ENCODE data around the gene HIPK4.
A peak's percentile ranks its signal among the peaks of the same experiment; 100 is the strongest.

Gene HIPK4

DNA sequence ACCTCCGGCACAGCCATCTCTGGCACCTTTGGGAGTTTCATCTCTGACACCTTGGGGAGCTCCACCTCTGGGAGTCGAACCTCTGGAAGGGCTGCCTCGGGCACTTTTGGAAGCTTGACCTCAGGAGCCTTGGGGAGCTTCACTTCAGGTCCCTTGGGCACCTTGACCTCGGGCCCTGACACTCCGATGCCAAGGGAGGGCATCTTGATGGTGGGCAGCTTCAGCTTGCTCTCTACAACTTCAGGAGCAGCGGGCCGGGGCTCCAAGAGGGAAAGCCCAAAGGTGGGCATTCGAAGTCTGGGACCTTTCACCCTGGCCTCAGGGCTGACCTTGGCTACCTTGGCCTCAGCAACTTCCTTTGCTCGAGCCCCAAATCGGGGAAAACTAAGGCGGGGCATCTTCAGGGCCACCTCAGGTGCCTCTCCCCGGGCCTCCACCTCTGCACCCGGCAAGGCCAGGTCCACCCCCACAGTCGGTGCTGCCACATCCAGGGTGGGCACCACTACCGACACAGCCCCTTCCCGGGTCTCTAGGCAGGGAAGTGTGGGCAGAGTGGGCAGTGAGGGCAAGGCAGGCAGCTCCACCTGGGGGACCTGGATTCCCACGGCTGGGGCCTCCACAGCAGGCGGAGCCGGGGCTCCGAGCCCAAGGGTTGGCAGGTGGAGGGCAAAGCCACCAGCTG lies 7.0 kb upstream of the HIPK4 start:
- H3K27ac ChIP-seq, result no peak overlapping the region
- no peak overlapping the region for H3K4me3 ChIP-seq

DNA sequence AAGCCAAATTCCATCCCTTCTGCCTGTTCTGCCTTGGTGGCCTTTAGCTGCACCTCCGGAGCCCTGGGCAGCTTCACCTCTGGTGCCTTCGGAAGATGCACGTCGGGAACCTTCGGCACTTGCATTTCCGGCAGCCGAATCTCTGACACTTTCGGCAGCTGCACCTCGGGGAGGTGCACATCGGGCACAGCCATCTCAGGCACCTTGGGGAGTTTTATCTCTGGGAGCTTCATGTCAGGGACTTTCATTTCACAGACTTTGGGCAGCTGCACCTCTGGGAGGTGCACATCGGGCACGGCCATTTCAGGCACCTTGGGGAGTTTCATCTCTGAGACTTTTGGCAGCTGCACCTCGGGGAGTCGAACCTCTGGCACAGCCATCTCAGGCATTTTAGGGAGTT lies 6.0 kb upstream of the HIPK4 start:
- Histone ChIP-seq H3K4me3 (no peak overlapping the region), H3K27ac (no peak overlapping the region)

DNA sequence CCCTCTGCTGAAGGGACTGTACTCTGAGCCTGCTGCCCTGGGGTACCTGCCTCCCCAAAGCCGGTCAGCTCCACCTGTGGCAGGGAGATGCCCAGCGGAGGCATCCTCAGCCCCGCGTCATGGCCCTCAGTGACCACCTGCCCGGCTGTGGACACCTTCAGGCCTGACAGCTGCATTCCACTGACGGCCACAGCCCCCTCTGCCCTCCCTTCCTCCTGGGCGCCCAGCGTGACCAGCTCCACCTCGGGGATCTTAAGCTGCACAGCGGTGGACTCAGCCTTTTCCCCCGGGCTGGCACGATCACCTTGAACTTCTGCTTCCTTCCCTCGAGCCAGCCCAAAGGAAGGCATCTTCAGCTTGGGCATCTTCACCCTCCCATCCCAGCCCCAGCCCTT lies 4.8 kb upstream of the HIPK4 start:
- H3K4me3 ChIP-seq, result no peak overlapping the region
- no peak overlapping the region for H3K27ac ChIP-seq

GRCh38 chr19:40393894-40394815 lies 4.2 kb upstream of the HIPK4 start:
- H3K27ac ChIP-seq, result no peak overlapping the region
- H3K4me3 ChIP-seq, result no peak overlapping the region

- H3K27ac ChIP-seq, result peak overlapping the region in 3 of 21 experiments; percentile 17 to 30 (median 21)
- H3K4me3 ChIP-seq, result no peak overlapping the region
Observed at GRCh38 chr19:40392894-40393517, 3.0 kb upstream of the HIPK4 start.

DNA sequence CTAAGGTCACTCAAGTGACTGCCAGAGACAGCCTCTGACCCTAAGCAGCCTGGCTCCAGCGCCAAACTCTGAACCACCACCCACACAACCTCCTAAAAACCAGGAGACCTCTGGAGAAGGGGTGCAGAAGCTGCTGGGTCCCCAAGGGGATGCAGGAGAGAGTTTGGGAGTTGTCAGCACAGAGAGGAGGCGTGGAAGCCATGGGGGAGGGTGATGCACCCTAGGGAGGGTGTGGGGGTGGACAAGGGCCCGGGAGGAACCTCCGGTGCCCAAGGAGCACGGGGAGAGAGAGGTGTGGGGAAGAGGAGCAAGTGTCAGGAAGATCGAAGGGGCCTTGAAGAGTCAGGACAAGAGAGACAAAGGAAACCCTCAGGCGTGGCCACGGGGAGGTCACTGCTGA lies 2.1 kb upstream of the HIPK4 start:
- Histone ChIP-seq H3K4me3 (no peak overlapping the region), H3K27ac (peak overlapping the region in 1 of 21 experiments; percentile 21)

DNA sequence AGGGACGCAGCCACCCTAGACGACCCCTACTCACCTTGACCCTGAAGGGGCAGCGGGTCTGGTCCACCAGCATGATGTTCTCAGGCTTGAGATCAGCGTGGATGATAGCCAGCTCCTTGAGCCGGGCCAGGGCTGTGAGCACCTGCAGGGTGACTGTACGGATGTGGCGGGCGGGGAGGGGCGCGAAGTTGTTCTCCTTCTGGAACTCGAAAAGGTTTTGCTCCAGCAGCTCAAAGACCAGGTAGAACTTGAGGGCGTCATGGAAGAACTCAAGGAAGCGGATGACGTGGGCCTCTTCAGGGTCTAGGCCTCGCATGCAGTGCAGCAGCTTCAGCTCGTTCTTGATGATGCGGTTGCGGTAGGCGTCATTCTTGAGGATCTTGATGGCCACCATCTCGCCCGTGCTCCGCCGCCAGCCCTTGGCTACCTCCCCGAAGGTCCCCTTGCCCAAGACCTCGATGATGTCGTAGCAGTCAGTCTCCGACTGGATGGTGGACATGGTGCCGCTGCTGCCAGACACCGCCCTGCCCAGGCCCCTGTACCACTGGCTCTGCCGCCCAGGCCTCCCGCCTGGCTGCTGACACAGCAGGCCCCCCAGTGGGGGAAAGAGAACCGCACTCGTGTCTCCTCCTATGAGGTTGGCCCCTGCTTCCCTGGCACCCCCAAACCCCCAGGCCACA lies 437 bp downstream of the HIPK4 start:
- no peak overlapping the region for H3K27ac ChIP-seq
- H3K4me3 ChIP-seq, result no peak overlapping the region

- no peak overlapping the region for H3K4me3 ChIP-seq
- H3K27ac ChIP-seq, result no peak overlapping the region
Observed at GRCh38 chr19:40388481-40388880, 1.5 kb downstream of the HIPK4 start.

GRCh38 chr19:40387155-40387554 lies 2.8 kb downstream of the HIPK4 start:
- Histone ChIP-seq H3K4me3 (no peak overlapping the region), H3K27ac (no peak overlapping the region)

DNA sequence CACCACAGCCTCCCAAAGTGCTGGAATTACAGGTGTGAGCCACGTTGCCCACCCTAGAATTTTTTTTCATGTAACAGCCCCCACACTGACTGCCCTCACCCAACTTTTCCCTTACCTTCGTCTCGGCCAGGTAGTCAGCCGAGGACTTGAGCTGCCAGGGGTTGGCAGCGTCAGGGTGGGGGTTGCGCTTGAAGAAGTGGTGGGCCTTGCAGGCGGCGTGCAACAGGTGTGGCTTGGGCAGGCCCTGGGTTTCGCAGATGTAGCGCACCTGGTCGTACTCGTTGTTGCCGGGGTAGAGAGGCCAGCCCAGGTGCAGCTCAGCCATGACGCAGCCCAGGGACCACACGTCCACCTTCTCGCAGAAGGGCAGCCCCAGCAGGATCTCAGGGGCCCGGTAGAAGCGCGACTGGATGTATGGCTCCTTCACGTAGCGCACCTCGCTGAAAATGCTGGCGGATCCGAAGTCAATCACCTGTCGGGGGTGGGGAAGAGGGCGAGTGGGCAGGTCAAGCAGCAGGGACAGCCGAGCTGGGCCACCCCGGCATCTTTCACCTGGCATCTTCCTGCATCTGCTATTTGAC lies 6.2 kb downstream of the HIPK4 start:
- Histone ChIP-seq H3K4me3 (no peak overlapping the region), H3K27ac (no peak overlapping the region)

DNA sequence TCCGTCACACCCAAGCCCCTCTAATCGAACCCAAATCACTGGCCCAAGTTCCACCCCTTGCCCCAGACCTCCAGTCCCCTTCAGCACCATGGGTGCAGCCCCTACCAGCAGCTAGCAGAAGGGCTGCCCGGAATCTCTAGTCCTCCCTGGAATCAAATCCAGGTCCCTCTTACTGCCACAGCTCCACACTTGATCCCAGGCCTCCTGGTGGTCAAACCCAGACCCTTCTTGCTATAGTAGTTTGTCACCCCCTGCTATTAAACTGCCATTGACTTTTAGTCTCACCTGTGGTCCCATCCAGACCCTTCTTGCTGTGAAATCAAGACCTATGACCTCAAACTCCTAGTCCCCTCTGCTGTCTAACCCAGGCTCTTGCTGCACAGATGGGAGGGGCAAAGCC lies 8.7 kb downstream of the HIPK4 start:
- no peak overlapping the region for H3K4me3 ChIP-seq

DNA sequence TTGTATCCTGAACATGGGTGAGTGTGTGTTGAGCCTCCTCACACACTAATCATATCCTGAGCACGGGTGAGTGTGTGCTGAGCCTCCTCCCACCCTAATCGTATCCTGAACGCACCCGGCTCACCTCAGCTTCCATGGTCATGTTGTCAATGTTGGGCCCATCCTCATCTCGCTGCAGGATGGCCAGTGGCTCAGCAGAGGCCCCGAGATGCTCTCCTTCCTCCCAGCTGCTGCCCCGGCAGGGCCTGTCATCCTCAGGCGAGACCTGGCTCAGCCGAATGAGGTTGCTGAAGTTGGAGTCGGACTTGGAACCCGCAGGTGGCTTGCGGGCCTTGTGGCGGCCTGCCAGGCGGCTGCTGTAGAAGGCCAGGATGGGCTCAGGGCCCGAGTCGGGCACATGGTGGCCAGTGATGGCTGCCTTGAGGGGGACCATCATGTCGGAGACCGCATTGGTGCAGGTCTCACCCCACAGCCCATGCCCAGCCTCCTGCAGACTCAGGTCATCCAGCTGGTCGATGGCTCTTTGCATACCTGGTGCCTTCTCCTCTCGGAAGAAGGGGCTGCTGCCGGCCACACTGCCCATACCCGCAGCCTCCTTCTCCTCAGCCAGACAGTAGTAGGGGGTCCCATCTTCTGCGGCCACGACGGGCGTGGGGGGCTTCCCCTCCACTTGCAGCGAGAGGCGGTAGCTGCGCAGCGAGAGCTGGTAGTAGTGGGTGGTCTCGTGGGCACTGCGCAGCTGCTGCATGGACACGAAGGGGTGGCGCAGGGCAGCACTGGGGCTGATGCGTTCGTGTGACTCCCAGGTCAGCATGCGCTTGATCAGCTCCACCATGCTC lies 9.6 kb downstream of the HIPK4 start:
- H3K27ac ChIP-seq, result no peak overlapping the region
- no peak overlapping the region for H3K4me3 ChIP-seq

More for the DNA sequence above, 8.7 kb downstream of the HIPK4 start:
- no peak overlapping the region for H3K27ac ChIP-seq

DNA sequence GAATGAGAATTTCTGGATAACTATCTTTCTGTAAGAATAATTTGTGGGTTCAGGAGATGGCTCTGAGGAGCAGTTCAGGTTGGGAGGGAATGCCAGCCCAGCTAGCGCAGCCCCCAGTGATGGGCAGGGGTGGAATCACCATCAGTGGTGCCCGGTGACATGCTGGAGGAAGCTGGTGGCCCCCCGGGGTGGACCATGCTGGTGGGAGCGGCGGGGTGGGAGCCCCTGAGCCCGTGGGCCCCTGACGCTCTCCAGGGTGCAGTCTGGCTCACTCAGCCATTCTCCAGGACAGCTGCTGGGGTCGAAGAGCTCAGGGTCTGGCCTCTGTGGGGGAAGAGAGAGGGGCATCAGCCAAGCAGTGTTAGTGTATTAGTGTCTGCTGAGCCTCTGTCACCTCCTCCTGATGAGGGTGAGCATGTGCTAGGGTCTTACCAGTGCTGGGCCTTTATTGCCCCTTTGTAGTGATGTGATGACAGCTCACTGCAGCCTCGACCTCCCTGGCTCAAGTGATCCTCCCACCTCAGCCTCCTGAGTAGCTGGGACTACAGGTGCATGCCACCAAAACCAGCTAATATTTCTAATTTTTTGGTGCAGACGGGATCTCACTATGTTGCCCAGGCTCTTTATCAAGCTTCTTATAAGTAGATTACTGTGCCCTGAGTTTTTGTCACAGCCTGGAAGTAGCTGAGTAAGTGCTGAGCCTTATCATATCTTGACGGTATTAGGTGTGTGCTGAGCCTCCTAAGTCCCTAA lies 10.4 kb downstream of the HIPK4 start:
- Histone ChIP-seq H3K4me3 (no peak overlapping the region), H3K27ac (no peak overlapping the region)

DNA sequence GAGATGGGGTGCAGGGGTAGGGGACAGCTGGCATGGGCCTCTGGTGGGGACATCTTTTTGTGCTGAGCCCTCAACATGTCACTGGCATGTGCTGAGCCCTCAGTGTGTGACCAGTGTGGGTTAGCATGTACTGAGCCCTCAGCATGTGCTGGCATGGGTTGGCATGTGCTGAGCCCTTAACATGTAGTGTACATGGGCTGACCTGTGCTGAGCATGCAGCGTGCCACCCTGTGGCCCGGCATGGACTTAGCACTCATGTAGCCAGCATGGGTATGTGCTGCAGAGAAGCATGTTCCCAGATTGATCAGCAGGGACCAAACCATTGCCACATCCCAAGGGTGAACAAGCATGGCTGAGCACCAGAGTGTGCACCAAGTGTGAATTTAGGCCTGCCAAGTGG lies 11.5 kb downstream of the HIPK4 start:
- H3K27ac ChIP-seq, result no peak overlapping the region

DNA sequence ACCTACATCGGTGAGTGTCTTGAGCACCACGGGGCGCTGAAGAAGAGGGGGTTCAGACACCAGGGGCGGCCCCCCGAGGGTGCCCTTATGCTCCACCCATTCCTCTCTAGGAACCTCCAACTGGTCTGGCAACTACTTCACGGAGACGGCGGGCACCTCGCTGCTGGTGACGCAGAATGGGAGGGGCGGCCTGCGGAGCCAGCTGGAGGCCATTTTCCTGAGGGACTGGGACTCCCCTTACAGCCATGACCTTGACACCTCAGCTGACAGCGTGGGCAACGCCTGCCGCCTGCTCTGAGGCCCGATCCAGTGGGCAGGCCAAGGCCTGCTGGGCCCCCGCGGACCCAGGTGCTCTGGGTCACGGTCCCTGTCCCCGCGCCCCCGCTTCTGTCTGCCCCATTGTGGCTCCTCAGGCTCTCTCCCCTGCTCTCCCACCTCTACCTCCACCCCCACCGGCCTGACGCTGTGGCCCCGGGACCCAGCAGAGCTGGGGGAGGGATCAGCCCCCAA lies 12.1 kb downstream of the HIPK4 start:
- no peak overlapping the region for H3K27ac ChIP-seq

More for the DNA sequence above, 11.5 kb downstream of the HIPK4 start:
- H3K4me3 ChIP-seq, result no peak overlapping the region

DNA sequence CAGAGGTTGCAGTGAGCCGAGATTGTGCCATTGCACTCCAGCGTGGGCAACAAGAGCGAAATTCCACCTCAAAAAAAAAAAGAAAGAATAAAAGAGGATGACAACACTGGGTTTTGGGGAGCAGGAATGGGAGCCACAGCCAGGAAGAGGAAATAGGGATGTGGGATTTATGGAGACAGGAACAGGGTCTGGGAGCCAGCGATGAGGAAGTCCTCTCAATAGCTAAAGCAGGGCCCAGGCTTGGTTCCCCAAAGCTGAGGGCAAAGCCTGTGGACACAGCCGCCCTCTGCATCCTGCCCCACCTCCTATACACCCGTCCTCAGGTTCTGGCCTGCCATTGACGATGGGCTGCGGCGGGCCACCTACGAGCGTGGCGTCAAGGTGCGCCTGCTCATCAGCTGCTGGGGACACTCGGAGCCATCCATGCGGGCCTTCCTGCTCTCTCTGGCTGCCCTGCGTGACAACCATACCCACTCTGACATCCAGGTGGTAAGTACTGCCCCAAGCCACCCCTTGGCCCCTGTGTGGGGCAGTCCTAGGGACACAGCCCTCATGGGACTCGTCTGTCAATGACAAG lies 13.6 kb downstream of the HIPK4 start:
- Histone ChIP-seq H3K27ac (no peak overlapping the region), H3K4me3 (no peak overlapping the region)

More for the DNA sequence above, 12.1 kb downstream of the HIPK4 start:
- no peak overlapping the region for H3K4me3 ChIP-seq

DNA sequence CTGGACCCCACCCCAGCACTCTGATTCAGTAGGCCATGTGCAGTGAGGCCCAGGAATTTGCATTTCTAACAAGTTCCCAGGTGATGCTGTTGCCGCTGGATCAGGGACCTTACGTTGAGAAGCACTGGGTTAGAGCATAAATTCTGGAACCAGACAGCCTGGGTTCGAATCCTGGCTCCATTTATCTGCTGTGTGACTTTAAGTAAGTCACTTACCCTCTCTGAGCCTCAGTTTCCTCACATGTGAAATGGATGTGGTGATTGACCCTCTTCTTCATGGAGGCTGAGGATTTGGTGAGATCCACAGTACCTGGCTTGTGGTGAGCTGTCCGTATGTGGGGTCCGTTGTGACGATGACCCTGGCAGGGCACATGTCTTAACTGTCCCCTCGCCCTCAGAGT lies 15.9 kb downstream of the HIPK4 start:
- Histone ChIP-seq H3K27ac (no peak overlapping the region), H3K4me3 (no peak overlapping the region)

GRCh38 chr19:40371802-40372122 lies 18.2 kb downstream of the HIPK4 start:
- Histone ChIP-seq H3K27ac (no peak overlapping the region), H3K4me3 (no peak overlapping the region)
